GM19023 (cell line): Measurements from ENCODE around the gene PSORS1C1.

Source experiments
- ATAC-seq: cut with Tn5 transposase; IDR thresholded peaks from one replicate; pipeline ENCODE4 v1.9.1; 2021; ENCODE audit warnings: mild to moderate bottlenecking, moderate library complexity; ENCODE audit not compliant: unreplicated experiment

Gene PSORS1C1

DNA sequence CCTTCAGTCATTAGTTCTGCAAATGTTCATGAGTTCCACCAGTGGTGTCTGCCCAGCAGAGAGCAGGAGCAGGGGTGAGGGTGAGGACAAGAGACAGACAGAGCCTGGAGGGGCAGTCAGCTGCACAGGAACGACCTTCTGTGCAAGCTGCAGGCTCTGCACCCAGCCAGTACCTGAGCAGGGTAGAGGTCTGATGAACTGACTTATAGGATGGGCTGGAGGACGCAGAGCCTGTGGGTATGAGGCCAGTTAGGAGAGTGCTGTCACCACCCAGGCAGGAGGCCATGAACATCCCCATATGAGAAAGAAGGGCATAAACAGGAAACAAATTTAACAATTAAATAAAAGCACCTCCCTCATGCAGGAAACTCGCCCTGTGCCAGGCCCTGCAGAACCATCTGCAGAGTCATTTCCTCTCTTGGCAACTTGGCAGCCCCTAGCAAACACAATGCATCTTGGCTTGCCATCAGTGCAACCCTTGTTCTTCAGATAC, 20.2 kb upstream of the PSORS1C1 start:
- ATAC-seq = no peak

DNA sequence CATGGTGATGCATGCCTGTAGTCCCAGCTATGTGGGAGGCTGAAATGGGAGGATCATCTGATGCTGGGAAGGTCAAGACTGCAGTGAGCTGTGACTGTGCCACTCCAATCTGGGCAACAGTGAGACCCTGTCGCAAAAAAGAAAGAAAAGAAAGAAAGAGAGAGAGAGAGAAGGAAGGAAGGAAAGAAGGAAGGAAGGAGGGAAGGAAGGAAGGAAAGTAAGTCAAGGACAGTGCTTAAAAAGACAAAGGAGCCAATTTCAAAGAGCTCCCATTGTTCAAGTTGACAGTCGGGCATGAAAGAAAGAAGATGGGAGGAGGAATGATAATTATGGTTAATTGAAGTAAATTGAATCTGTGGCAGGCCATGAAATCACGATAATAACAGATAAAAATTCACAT, 18.4 kb upstream of the PSORS1C1 start:
- ATAC-seq = no peak

DNA sequence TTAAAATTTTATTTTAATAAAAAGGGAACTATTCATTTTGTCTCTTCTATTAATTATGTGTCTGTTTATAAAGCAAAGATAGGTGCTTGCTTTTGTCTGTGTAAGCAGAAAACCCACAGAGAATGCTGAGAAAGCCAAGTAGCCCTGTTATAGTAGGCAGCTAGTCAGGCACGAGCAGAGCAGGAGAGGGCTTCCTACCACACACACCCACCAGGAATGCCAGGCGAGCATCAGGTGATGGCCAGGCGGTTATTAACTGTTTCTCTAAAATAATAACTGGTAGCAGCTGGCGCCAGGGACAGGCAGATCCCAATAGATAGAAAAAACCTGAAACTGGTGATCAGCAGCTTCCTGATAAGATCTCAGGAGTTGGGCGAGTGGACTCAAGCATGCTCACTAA, 17.9 kb upstream of the PSORS1C1 start:
- ATAC-seq = no peak

DNA sequence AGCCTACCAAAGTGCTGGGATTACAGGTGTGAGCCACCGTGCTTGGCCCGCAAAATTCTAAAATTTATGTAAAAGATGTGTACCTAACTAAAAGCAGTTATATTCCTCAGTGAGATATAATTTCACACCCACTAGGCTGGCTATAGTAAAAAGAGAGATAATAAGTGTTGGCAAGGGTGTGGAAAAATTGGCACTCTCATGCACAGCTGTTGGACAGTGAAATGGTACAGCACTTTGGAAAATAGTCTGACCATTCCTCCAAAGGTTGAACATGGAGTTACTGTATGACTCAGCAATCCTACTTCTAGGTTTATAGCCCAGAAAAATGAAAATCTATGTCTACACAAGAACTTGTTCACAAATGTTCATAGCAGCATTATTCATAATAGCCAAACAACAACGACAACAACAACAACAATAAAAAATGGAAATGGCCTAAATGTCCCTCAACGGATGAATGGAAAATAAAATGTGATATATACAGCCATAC, 16.1 kb upstream of the PSORS1C1 start:
- no peak for ATAC-seq

DNA sequence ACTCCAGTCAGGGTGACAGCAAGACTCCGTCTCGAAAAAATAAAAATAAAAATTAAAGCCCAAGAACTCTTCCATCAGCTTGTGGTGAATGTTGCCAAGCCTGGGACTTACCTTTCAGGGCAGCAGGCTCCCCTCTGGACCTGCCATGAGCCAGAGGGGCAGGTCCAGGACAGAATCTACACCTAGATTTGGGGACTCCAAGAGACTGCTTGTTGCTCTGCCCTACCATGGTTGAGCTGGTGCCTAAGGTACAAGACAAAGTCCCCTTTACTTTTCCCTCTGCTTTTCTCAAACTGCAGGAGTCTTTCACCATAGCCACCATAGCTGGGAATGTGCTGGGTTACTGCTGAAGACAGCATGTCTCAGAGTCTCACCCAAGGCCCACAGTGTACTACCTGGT, 11.5 kb upstream of the PSORS1C1 start:
- ATAC-seq = no peak

DNA sequence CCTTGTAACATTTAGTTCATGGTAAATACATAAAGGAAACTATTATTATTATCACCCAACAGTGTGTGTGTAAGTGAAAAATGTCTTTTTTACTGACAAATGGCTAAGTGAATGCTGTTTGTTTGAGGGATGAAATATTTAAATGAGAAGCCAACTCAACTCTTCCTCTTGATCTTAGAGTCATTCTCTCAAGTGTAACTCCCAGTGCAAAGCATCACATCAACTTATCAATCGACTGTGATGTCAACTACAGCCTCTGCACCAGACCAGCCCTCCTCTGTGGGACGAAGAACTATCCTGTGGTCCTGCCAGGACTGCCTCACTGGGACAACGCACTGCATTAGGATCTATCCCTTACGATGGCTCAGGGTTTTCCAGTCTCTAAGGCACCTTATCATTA, 7.5 kb upstream of the PSORS1C1 start:
- no peak for ATAC-seq

DNA sequence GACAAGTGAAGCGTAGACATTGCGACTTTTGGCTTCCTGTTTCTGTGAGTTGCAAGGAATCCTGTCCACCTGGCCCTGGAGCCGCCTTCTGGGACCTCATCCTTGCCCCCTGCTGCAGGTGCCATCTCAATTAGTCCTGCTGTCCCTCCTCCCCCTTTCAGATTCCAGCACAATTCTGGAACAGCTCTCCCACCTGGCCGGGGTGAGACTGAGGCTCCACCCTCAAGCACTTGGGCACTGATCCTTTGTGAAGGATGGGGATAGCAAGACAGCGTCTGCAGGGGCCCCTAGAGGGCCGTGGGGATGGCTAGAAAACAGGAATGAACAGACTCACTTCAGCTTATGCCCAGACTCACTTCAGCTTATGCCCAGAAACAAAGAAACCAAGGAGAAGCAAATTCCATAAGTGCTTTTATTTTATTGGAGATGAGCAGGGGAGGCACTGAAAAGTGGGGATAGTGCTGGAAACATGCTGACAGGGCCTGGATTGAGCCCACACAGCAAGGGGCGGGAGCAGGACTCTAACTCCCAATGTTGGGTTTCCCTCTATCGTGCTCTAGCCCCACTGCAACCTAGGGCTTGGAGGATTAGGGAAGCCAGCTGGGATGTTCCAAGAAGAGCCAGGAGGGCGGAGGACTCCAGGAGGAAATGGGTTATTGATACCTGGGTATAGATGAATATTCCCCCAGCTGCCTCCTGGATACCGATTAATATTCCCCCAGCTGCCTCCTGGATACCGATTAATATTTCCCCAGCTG, 3.6 kb upstream of the PSORS1C1 start:
- ATAC-seq = no peak

DNA sequence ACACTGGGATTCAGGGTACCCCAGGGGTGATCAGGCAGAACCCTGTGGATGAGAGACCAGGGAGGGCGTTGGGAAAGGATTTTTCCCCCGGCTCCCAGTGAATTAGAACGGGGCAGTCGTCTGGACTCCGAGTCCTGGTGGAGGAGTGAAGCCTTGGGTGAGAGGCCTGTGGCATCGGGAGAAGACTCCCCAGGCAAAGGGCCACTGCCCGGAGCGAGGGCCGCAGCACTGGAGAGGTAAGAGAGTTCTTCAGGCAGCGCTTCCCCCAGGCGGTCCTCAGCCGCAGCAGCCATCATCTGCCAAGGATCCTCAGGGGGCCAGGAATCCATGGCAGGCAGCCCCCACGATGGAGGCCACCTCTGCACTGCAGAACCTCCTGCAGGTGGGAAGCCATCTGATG, 2.9 kb upstream of the PSORS1C1 start:
- no peak for ATAC-seq

DNA sequence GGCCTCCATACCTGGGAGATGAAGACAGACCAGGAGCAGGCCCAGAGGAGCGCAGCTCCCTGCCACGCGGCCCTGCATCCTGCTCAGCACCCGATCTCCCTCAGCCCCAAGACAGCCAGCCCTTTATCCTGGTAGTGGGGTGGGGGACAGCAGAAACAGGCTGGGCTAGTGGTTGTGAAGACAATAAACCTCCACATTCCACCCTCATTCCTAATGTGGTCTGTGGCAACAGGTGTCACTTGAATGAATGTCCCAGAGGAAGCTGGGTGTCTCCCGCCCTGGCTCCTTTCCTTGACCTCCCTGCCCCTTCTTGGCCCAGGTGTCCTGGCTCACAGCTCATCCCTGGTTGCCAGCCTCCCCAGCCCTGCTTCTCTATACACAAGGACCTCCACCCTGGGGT, 2.1 kb upstream of the PSORS1C1 start, which contains the start of gene C6orf15:
Gene C6orf15, minus strand, starts transcription at position 98 of the 400 bp plus-strand sequence. Its CDS starts 20 bp downstream, at position 78.
- no peak for ATAC-seq

DNA sequence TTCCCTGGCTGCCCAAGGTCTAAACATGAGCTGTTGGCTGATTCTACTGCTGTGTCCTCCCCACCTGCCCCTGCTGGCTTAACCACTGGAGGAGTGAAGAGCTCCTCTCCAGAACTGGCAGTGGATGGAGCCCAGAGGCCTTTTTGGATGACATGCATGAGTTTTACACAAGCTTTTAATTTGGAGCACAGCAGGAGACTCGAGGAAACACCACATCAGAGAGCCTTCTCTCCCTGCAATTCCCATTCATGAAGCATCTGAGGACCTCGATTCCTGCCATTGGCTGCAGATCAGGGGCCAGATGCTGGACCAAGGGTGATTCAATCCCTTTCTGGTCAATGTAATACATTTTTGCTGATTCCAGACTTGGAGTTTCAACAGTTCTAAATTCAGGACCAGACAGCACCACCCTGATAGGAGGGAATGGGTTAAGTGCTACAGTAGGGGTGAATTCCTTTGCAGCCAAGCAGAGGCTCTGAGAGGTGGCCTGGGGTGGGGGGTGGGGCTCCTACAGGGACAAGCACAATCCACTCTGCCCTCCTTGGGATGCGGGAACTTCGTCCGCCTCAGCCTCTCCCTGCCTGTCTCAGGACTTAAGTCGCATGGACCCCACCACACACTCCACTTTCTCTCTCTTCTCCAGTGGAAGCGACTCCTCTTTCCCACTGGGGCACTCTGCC, 599 bp upstream of the PSORS1C1 start:
- ATAC-seq = no peak

DNA sequence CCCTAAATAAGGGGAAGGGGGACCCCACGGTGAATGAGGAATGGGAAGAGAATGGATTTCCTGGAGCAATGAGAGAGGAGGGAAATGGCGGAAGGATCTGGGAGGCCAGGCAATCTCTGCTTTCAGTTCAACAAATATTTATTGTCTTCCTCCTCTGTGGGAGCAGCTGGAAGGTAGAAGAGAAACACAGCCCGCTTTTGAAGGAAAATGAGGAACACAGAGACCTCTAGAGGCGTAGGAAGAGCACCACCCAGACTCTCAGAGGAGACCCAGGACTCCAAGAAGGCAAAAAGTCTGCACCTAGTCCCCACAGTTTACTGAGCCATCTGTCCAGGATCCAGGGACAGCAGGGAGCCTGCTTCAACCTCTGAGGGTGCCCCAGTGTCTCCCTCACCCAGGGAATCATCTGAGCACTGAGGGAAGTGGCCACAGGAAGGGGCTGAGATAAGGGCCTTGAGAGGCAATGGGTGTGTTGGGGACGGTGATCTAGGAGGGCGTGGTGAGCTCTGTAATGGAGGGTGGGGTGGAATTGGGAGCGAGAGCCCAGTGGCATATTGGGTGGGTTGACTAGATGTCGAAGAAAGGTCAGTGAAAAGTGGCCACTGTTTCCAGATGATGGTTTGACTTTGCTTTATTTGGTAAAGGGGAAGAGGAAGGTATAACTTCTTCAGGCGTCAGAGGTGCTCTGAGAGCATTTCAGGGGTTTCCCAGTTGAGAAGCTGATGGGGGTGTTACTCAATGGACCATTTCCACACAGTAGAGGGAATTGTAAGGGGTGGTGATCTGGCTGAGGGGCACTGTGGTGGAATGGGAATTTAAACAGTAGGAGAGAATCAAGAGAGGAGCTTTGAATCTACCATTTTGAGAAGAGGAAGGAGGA, 610 bp downstream of the PSORS1C1 start:
- no peak for ATAC-seq

DNA sequence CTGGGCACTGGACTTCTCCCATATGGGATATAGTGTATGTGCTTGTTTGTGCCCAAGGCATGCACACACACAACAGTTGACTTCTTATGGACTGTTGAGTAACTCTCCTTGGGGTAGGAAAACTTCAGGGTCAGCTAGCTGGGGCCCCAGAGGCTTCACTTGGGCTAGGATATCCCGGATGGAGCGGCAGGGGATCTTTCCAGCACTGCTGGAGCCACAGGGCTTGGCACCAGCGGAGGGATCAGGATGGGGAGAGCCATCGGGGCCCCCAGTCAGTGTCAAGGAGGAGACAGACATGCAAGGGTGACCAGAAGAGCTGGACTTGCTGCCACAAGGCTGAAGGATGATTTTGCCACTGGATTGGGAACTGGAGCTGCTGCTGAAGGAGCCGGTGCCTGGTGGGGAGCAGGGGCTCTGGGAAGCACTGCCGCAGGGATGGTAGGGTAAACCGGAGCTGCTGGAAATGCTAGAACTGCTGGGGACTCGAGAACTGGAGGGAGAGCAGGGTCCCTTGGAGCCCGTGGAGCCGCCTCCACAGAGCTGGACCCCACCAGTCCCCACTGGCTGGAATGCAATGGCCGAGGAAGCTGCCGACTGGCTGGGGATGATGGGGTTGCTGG, 1.5 kb downstream of the PSORS1C1 start:
- no peak for ATAC-seq

DNA sequence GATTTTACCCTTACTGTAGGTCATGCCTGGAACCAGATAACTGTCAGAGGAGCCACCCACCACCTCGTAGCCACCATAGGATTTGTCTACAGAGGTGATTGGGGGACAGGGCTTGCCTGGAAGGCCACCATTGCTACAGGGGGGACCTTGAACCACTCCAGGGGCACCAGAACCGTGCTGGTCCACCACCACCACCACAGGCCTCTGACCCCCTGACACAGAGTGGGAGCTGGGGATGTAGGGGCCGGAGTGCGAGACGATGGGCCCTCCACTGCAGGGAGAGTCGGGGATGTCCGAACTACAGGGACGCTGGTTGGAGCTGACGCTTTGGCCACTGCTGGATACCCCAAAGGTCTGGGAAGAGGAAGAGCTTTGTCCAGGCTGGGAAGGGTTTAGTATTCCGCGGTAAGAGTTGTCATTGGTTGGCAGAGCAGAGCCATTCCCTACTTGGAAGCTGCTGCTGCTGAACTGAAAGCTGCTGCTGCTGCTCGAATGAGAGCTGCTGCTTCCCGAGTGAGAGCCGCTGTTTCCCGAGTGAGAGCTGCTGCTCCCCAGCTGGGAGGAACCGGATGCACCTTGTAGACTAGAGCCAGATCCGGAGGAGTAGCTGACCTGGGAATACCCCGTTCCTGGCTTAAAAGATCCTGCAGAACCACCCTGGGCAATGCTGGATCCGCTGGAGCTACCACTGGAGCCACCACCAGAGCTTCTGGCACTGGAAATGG, 2.2 kb downstream of the PSORS1C1 start:
- ATAC-seq = no peak

DNA sequence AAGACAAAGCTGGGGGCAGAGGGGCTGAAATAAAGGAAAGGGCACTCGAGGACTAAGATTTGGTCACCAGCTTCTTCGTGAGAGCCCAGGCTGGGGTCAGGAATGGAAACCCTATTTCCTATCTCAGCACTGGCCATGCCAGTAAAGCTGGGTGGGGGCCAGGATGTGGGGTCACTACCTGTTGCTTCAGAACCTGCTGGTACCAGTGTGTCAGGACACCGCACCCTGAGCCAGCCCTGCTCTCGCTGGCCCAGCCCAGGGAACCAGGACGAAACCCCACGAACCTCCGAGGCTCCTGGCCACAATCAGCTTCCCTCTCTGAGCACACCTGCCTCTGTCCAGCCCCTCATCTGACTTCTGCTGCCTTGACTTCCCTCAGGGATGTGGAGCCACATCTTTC, 3.6 kb downstream of the PSORS1C1 start:
- no peak for ATAC-seq

DNA sequence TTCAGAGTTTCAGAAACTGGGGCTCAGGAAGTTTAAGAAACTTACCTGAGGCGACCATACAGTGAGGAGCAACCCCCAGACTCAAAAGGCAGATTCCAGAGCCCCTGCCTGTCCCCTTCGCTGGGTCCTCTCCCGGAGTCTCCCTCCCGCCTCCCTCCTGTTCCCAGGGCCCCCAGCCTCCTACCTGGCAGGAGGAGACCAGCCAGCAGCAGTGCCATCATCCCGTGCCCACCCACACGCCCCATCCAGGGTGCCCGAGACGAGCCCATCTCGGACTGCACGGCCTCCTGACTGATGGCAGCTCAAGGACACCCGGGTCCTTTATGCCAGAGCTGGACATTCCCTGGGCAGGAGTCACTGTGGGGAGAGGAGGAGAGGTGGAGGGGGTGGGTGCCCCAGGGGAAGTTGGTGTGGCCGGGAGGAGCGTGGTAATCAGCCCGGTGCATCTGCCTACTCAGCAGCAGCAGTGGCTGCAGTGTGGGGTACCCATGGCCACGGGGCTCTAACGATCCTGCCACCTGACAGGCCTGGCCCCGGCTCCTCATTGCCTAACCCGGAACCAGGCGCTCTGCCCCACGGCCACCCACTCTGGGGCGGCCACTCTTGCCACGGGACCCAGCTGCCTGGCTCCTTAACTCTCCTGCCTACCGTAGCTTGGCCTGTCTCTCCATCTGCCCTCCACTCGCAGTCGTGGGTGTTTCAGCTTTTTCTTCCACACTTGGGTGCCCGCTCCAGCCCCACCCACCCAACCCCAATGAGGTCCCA, 5.7 kb downstream of the PSORS1C1 start, which contains the start of gene CDSN:
Gene CDSN, minus strand, starts transcription at position 296 of the 765 bp plus-strand sequence. Its CDS starts 27 bp downstream, at position 269.
- ATAC-seq = no peak

DNA sequence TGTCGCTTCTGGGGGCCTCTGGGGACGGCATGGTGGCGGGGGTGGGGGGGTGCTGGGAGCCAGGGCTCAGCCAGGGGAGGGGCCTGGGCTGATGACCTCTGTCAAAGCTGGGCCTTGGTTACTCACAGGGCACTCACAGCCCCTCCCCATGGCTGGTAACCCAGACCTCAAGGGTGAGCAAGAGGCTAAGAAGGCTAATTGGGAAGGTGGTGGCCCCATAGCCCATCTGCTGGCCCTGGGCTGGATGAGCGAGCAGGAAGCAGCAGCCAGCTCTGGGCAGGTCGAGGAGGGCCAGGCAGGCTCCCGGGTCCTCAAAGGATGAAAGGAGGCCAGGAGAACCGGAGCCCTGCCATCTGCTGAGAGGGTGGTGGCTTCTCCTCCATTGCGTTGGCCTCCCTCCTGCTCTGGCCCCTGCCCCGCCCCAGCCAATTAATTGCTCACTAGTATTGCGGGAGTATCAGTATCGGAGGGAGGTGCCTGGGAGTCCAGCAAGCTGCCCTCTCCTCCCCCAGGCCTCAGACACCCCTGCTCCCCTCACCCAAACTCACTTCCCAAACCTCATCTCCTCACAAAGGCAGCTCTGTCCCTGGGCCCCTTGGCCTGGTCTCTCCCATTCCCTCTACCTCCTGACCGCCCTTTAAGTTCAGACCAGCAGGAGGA, 6.7 kb downstream of the PSORS1C1 start:
- ATAC-seq = no peak

DNA sequence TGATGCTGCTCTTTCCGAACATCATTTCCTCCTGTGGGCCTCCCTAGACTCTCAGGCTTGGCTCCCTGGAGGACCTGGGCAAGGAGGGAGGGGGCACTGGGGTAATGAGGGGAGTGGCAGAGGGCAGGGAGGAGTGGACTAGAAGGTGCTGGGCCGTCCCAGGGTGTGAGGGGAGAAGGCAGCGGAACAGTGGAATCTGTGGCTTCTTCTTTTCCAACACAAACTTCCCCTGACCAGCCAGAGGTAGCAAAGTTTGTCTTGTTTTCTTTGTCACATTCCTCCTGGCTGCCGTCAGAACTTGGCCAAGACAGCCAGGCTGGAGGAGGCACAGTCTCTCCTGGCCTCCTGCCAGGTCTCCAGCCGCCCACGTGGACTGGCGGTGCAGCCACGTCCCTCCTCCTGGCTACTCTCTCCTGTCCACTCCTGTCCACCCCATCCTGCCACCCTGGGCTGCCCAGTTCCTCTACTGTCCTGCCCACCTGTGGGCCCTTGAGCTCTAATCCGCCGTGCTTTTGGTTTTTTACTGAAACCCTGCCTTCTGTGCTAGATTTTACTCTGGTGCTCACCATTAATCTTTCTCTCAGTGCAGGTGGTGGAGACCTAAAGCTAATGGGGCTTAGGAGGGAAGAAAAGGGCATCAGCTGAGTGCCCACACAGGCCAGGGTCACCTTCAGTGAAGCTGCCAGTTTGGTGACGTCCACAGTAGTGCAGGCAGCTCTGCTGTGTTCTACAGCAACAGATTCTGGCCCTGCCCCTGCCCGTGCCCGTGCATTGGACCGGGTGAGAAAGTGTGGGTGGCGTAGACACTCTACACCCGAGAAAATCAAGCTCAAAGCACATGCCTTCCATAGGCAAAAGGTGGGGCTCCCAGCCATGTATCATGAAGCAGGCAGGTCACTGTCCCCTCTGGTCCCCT, 8.4 kb downstream of the PSORS1C1 start:
- no peak for ATAC-seq

DNA sequence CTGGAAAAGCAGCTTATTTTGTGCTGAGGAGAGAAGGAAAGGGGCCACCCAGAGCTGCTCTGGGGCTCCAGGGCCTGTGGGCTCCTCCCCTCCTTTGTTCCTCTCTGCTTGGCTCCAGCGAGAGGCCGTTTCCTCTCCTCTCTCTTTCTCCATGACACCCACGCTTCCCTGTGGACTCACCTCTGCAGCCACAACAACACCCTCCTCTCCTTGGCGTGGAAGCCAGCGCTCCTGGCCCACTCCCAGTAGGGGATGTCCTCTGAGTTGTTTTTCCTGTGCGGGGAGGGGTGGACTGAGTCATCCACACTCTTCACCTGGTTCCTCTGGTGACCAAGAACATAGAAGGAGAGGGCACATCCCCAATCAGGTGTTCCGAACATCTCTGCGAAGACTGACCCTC, 10.6 kb downstream of the PSORS1C1 start:
- no peak for ATAC-seq
